H1 (cell line): ENCODE data around the gene RIMS1. TPM values are rescaled to one million over a fixed set of nuclear protein-coding genes. Genes with fewer than 3 reads are reported as not detected.

Experiments
- CTCF ChIA-PET: fragments of 300-600 bp; sonication (Branson Sonifier 250); formaldehyde crosslinking; loops from one replicate; lab custom pipeline; 2021; ENCODE audit not compliant: partially characterized antibody; lab: Charles Lee
- POLR2A ChIA-PET: fragments of 300-600 bp; sonication (Branson Sonifier 250); formaldehyde crosslinking; loops from one replicate; lab custom pipeline; 2021; ENCODE audit warnings: inconsistent platforms; ENCODE audit not compliant: partially characterized antibody; lab: Charles Lee
- DNase-seq, 2 experiments: peaks; one replicate each; pipeline versions ENCODE4 v3.0.0 to v3.0.0-alpha.2; 2010 to 2022; ENCODE audit warnings: low spot score in 2 of 2, low read depth in 1 of 2, mixed read lengths in 1 of 2
- FAIRE-seq: peaks from 2 replicates; lab custom pipeline; 2011; peaks lifted over from hg19 to GRCh38; lab: Jason Lieb, UNC
- H2AFZ ChIP-seq: 2 replicates; pipeline ENCODE4 v1.8.1; 2012; ENCODE audit warnings: low read length, inconsistent platforms
- H2AK5ac ChIP-seq: 2 replicates; pipeline ENCODE4 v1.6.1; 2013; ENCODE audit warnings: low read depth, low read length
- H2BK120ac ChIP-seq: replicated peaks from 2 replicates; pipeline ENCODE3; 2013; ENCODE audit warnings: low read depth, low read length, inconsistent platforms
- H2BK12ac ChIP-seq: 2 replicates; pipeline ENCODE4 v1.6.1; 2013; ENCODE audit warnings: low read depth, low read length
- H2BK15ac ChIP-seq: 2 replicates; pipeline ENCODE4 v1.6.1; 2013; ENCODE audit warnings: low read length
- H2BK20ac ChIP-seq: 2 replicates; pipeline ENCODE4 v1.6.1; 2013; ENCODE audit warnings: low read length
- H2BK5ac ChIP-seq: 2 replicates; pipeline ENCODE4 v1.6.1; 2013; ENCODE audit warnings: low read depth, low read length
- H3K14ac ChIP-seq: 2 replicates; pipeline ENCODE4 v1.6.1; 2013; ENCODE audit warnings: inconsistent platforms; ENCODE audit not compliant: insufficient read length
- H3K18ac ChIP-seq: 2 replicates; pipeline ENCODE4 v1.6.1; 2013; ENCODE audit warnings: low read length; ENCODE audit errors: extremely low read depth
- H3K23ac ChIP-seq: 2 replicates; pipeline ENCODE4 v1.6.1; 2013; ENCODE audit warnings: inconsistent platforms; ENCODE audit not compliant: insufficient read length
- H3K23me2 ChIP-seq: 2 replicates; pipeline ENCODE4 v1.6.1; 2013; ENCODE audit warnings: low read depth, low read length
- H3K27ac ChIP-seq: 2 replicates; pipeline ENCODE4 v1.6.1; 2011; ENCODE audit warnings: low read depth, low read length, inconsistent platforms
- H3K27me3 ChIP-seq, 4 experiments: replicated peaks in 1 of 4; 1 replicate in 1 of 4; 2 replicates in 3 of 4; pipeline versions ENCODE4 v1.6.1 to v1.8.1; 2011 to 2013; ENCODE audit warnings: low read length in 3 of 4, mild to moderate bottlenecking in 3 of 4, inconsistent platforms in 2 of 4, mixed read lengths in 2 of 4, moderate library complexity in 1 of 4; ENCODE audit not compliant: control insufficient read depth in 3 of 4, insufficient read depth in 3 of 4; ENCODE audit errors: extremely low read depth in 1 of 4
- H3K36me3 ChIP-seq, 4 experiments: 2 replicates each; pipeline versions ENCODE4 v1.6.1 to v1.8.1; 2011 to 2013; ENCODE audit warnings: mild to moderate bottlenecking in 4 of 4, low read length in 3 of 4, moderate library complexity in 2 of 4, control low read depth in 1 of 4, inconsistent platforms in 1 of 4; ENCODE audit not compliant: insufficient read depth in 4 of 4, control insufficient read depth in 2 of 4
- H3K4ac ChIP-seq: replicated peaks from 2 replicates; pipeline ENCODE3; 2013; ENCODE audit warnings: low read length, low read depth, mixed read lengths, inconsistent platforms; ENCODE audit not compliant: insufficient read length
- H3K4me1 ChIP-seq, 4 experiments: replicated peaks in 1 of 4; 1 replicate in 1 of 4; 2 replicates in 3 of 4; pipeline versions ENCODE4 v1.6.1 to v1.8.1; 2011 to 2013; ENCODE audit warnings: low read length in 3 of 4, inconsistent platforms in 2 of 4, mixed read lengths in 1 of 4; ENCODE audit not compliant: insufficient read depth in 4 of 4, control insufficient read depth in 3 of 4
- H3K4me2 ChIP-seq, 2 experiments: 2 replicates each; pipeline versions ENCODE4 v1.6.1 to v1.8.1; 2011 to 2013; ENCODE audit warnings: low read depth in 2 of 2, low read length in 2 of 2, control low read depth in 1 of 2, inconsistent platforms in 1 of 2, mild to moderate bottlenecking in 1 of 2; ENCODE audit not compliant: insufficient read depth in 1 of 2
- H3K4me3 ChIP-seq, 4 experiments: fragments of 200-600, 300-600 bp in 1 of 4; sonication (generic), shearing (Covaris generic), sonication (Bioruptor Twin) in 1 of 4; 2 replicates each; pipeline versions ENCODE4 v1.5.1 to v1.8.1; 2011 to 2016; ENCODE audit warnings: low read length in 4 of 4, low read depth in 3 of 4, control low read depth in 2 of 4, inconsistent platforms in 2 of 4, mild to moderate bottlenecking in 2 of 4, mixed read lengths in 1 of 4, moderate library complexity in 1 of 4; ENCODE audit not compliant: insufficient read depth in 2 of 4; ENCODE audit errors: extremely low read depth in 1 of 4
- H3K56ac ChIP-seq: replicated peaks from 2 replicates; pipeline ENCODE3; 2013; ENCODE audit warnings: low read depth, mild to moderate bottlenecking, mixed read lengths, low read length, inconsistent platforms; ENCODE audit not compliant: insufficient read length
- H3K79me1 ChIP-seq: 2 replicates; pipeline ENCODE4 v1.6.1; 2013; ENCODE audit warnings: low read depth, low read length, control low read depth
- H3K79me2 ChIP-seq, 2 experiments: 2 replicates each; pipeline versions ENCODE4 v1.6.1 to v1.8.1; 2012 to 2013; ENCODE audit warnings: low read length in 2 of 2, mild to moderate bottlenecking in 2 of 2, inconsistent platforms in 1 of 2; ENCODE audit not compliant: insufficient read depth in 2 of 2, control insufficient read depth in 1 of 2
- H3K9ac ChIP-seq, 4 experiments: replicated peaks in 1 of 4; 1 replicate in 1 of 4; 2 replicates in 3 of 4; pipeline versions ENCODE4 v1.6.1 to v1.8.1; 2011 to 2013; ENCODE audit warnings: low read depth in 3 of 4, low read length in 3 of 4, control low read depth in 2 of 4, mild to moderate bottlenecking in 2 of 4, moderate library complexity in 2 of 4, inconsistent platforms in 1 of 4; ENCODE audit errors: extremely low read depth in 1 of 4
- H3K9me3 ChIP-seq, 2 experiments: 2 replicates each; pipeline versions ENCODE4 v1.6.1 to v1.8.1; 2012 to 2013; ENCODE audit warnings: mild to moderate bottlenecking in 2 of 2, moderate library complexity in 2 of 2, control low read depth in 1 of 2, inconsistent platforms in 1 of 2, low read depth in 1 of 2, low read length in 1 of 2, mixed read lengths in 1 of 2; ENCODE audit not compliant: insufficient read depth in 2 of 2
- H4K20me1 ChIP-seq, 2 experiments: replicated peaks in 1 of 2; 2 replicates each; pipeline versions ENCODE3 to v1.8.1; 2011 to 2013; ENCODE audit warnings: inconsistent platforms in 2 of 2, low read length in 2 of 2, mild to moderate bottlenecking in 1 of 2; ENCODE audit not compliant: insufficient read depth in 2 of 2, control insufficient read depth in 1 of 2
- H4K5ac ChIP-seq: 2 replicates; pipeline ENCODE4 v1.6.1; 2013; ENCODE audit warnings: low read length, low read depth, mixed read lengths, inconsistent platforms; ENCODE audit not compliant: insufficient read length
- H4K8ac ChIP-seq: 2 replicates; pipeline ENCODE4 v1.8.0; 2013; ENCODE audit warnings: mild to moderate bottlenecking, moderate library complexity, low read length, inconsistent platforms; ENCODE audit not compliant: insufficient read depth; ENCODE audit errors: extremely low read depth
- H4K91ac ChIP-seq: replicated peaks from 2 replicates; pipeline ENCODE3; 2013; ENCODE audit warnings: low read length, mixed read lengths, inconsistent platforms; ENCODE audit not compliant: insufficient read length
- ATF2 ChIP-seq: IDR thresholded peaks from 2 replicates; pipeline ENCODE4 v1.6.1; 2012; ENCODE audit warnings: low read length, inconsistent platforms
- CBX5 ChIP-seq: fragments of 300-800, 300-1000 bp; sonication (generic); IDR thresholded peaks from 2 replicates; pipeline ENCODE4 v1.7.1; 2016; ENCODE audit warnings: antibody characterized with exemption, low read length, low read depth
- CBX8 ChIP-seq: fragments of 300-800, 300-1000 bp; sonication (generic); IDR thresholded peaks from 2 replicates; pipeline ENCODE4 v1.7.1; 2016; ENCODE audit warnings: low read depth, low read length, borderline replicate concordance
- CHD1 ChIP-seq: IDR thresholded peaks from 2 replicates; pipeline ENCODE4 v1.6.1; 2012; ENCODE audit warnings: low read depth, low read length, improper control_type of control experiment
- CHD2 ChIP-seq: IDR thresholded peaks from 2 replicates; pipeline ENCODE4 v1.6.1; 2012; ENCODE audit warnings: low read length, improper control_type of control experiment
- GABPA ChIP-seq: IDR thresholded peaks from 2 replicates; pipeline ENCODE4 v1.6.1; 2011; ENCODE audit warnings: mild to moderate bottlenecking, low read length, moderate library complexity, borderline replicate concordance; ENCODE audit not compliant: insufficient read depth
- HDAC2 ChIP-seq, 2 experiments: fragments of 300-600 bp in 1 of 2; sonication (generic) in 1 of 2; IDR thresholded peaks; 2 replicates each; pipeline ENCODE4 v1.6.1; 2011 to 2012; ENCODE audit warnings: low read depth in 2 of 2, low read length in 2 of 2, mild to moderate bottlenecking in 2 of 2, moderate library complexity in 2 of 2, borderline replicate concordance in 1 of 2, inconsistent platforms in 1 of 2
- POLR2A ChIP-seq, 2 experiments: IDR thresholded peaks; 1 replicate in 1 of 2; 2 replicates in 1 of 2; pipeline ENCODE4 v1.6.1; 2011; ENCODE audit warnings: low read depth in 2 of 2, low read length in 2 of 2, mild to moderate bottlenecking in 2 of 2; ENCODE audit errors: control extremely low read depth in 1 of 2
- RFX5 ChIP-seq: IDR thresholded peaks from 2 replicates; pipeline ENCODE4 v1.6.1; 2011; ENCODE audit warnings: low read depth, low read length, improper control_type of control experiment, borderline replicate concordance
- RXRA ChIP-seq: IDR thresholded peaks from 2 replicates; pipeline ENCODE4 v1.6.1; 2011; ENCODE audit warnings: low read depth, mild to moderate bottlenecking, low read length, moderate library complexity; ENCODE audit not compliant: insufficient read depth
- SIRT6 ChIP-seq: IDR thresholded peaks from one replicate; pipeline ENCODE4 v1.7.1; 2012; ENCODE audit warnings: low read length, inconsistent platforms
- SP1 ChIP-seq: IDR thresholded peaks from 2 replicates; pipeline ENCODE4 v1.6.1; 2011; ENCODE audit warnings: low read depth, low read length
- TAF1 ChIP-seq: IDR thresholded peaks from 2 replicates; pipeline ENCODE4 v1.6.1; 2011; ENCODE audit warnings: mild to moderate bottlenecking, low read depth, low read length
- WGBS, 2 experiments: shearing (Covaris generic) in 1 of 2; methylation state at CpG; one replicate each; pipeline versions ENCODE4 v1.1.6 to v1.1.7; 2013 to 2015; ENCODE audit warnings: low lambda C conversion rate in 2 of 2, mixed read lengths in 2 of 2, inconsistent platforms in 1 of 2, low coverage in 1 of 2, missing lambda C conversion rate in 1 of 2; ENCODE audit not compliant: insufficient replicate concordance in 2 of 2, insufficient coverage in 1 of 2, insufficient read length in 1 of 2; ENCODE audit errors: extremely low coverage in 1 of 2, missing lambda C conversion rate in 1 of 2; 5-methylcytosine and 5-hydroxymethylcytosine counted together
- polyA plus RNA-seq, 7 experiments: library from polyadenylated mRNA; depleted of rRNA in 3 of 7; stranded (reverse) in 5 of 7; unstranded in 2 of 7; fragments of >200 nt in 5 of 7; fragments of 200-250 nt in 2 of 7; gene quantifications; 1 replicate in 5 of 7; 2 replicates in 1 of 7; 4 replicates in 1 of 7; pipeline versions ENCODE4 v1.2.1 to v1.2.3, GENCODE V29; 2011 to 2013; ENCODE audit warnings: missing spikeins in 2 of 7, mixed read lengths in 2 of 7
- total RNA-seq: library from RNA; stranded (reverse); fragmentation: NEBNext Ultra II Directional; extraction: Animal tissue kit (Norgen Biotek cat#: 25700); gene quantifications from 2 replicates; pipeline ENCODE4 v1.2.1, GENCODE V29; 2021

The RIMS1 gene
- total and polyA plus RNA-seq, 2 of the 8 experiments (the other 6 are each of a cell fraction or from before 2014, with no cell fraction given), result 0.63 to 2.3 TPM

DNA sequence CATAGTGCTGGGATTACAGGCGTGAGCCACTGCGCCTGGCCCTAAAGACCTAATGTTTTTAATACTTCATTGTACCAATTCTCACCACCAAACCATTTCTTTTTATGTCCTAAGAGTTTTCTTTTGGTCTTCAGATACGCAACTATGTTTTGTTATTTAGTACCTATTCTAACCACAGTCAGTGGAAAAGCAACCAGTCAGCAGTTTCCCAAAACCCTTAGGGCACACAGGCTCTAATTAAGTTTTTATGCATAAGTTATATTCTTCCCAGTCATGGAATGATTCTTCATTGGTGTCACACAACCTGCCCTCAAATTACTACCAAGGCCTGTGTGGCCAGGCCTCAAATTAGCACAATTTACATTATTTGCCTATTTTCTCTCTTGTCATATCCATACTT lies 487.8 kb downstream of the RIMS1 start:
- no peak overlapping the region for H2BK20ac ChIP-seq
- no peak overlapping the region for H3K23ac ChIP-seq
- H4K8ac ChIP-seq, result no peak overlapping the region
- no peak overlapping the region for H3K4me3 ChIP-seq
- ChIA-PET CTCF (interaction anchor here (1.1 to 1.2 kb wide), 2 partner anchors 23 to 38 kb away, joined by 3 to 6 read pairs; no protein-coding TSS in a partner anchor), POLR2A (no interaction called here)
- H2BK120ac ChIP-seq, result no peak overlapping the region
- H2AFZ ChIP-seq, result no peak overlapping the region
- no peaks in the 10 kb centered on the region for H3K79me1 ChIP-seq
- no peak overlapping the region for H3K18ac ChIP-seq
- no peak overlapping the region for H3K4me2 ChIP-seq
- DNase-seq, result no peak
- H3K27ac ChIP-seq, result no peak overlapping the region
- H3K56ac ChIP-seq, result no peak overlapping the region
- no peaks in the 10 kb centered on the region for H3K27me3 ChIP-seq
- H4K5ac ChIP-seq, result no peak overlapping the region
- H3K23me2 ChIP-seq, result no peaks in the 10 kb centered on the region
- FAIRE-seq, result no peak
- no peaks in the 10 kb centered on the region for H3K9me3 ChIP-seq
- no peak overlapping the region for H2BK15ac ChIP-seq
- no peaks in the 10 kb centered on the region for H3K36me3 ChIP-seq
- H3K9ac ChIP-seq, result no peak overlapping the region
- H3K4ac ChIP-seq, result no peak overlapping the region
- peaks cover 0 to 5% (median 2%) of the 10 kb centered on the region in 4 experiments; a peak in 2 of 7 replicates for H3K4me1 ChIP-seq
- H3K14ac ChIP-seq, result no peak overlapping the region
- H4K91ac ChIP-seq, result no peak overlapping the region
- no peaks in the 10 kb centered on the region for H4K20me1 ChIP-seq
- WGBS, 2 experiments, result 96% methylated on average over 3 of the region's 3 CpGs; no CpG with 5 or more reads in 1 of the 2 experiments
- no peaks in the 10 kb centered on the region for H3K79me2 ChIP-seq
- no peak overlapping the region for H2BK5ac ChIP-seq
- no peak overlapping the region for H2BK12ac ChIP-seq
- H2AK5ac ChIP-seq, result no peak overlapping the region
- TF ChIP-seq HDAC2 (IDR thresholded peaks at IDR 0.05; ENCODE audit: borderline replicate concordance in 1 of 2, low read depth in 2 of 2, low read length in 2 of 2) (no peak), SP1 (no peak), CBX8 (no peak), RFX5 (no peak), RXRA (no peak), CHD1 (no peak), GABPA (no peak), TAF1 (no peak), CBX5 (no peak), SIRT6 (no peak), CHD2 (no peak), POLR2A (IDR thresholded peaks at IDR 0.05; ENCODE audit: control extremely low read depth in 1 of 2, low read depth in 2 of 2, low read length in 2 of 2) (no peak), ATF2 (no peak)
